Measurements from ENCODE around the gene C4orf54. TPM values are rescaled to one million over a fixed set of nuclear protein-coding genes. Genes with fewer than 3 reads are reported as not detected.

Gene C4orf54
- total and polyA plus RNA-seq, 2 experiments from 2014 or later, result 0.06 TPM; not detected in 1

GRCh38 chr4:99634742-99635360, 22.8 kb downstream of the C4orf54 start:
- TF ChIP-seq CTCF (IDR thresholded peaks at IDR 0.05; ENCODE audit: low read depth, low read length), result no peak
- no peaks in the 10 kb centered on the region for H3K4me1 ChIP-seq (ENCODE audit: low read depth)
- DNase-seq (ENCODE audit: low read depth in 1 of 2, low spot score in 1 of 2), result no peak
- H3K9me3 ChIP-seq (ENCODE audit: low read depth), result no peaks in the 10 kb centered on the region
- no peaks in the 10 kb centered on the region for H3K36me3 ChIP-seq
- no peak overlapping the region for H3K4me3 ChIP-seq
- no peaks in the 10 kb centered on the region for H3K27me3 ChIP-seq
- H3K27ac ChIP-seq, result no peak overlapping the region

GRCh38 chr4:99633772-99634171, 23.9 kb downstream of the C4orf54 start:
- H3K4me3 ChIP-seq, result no peak overlapping the region
- no peaks in the 10 kb centered on the region for H3K9me3 ChIP-seq (ENCODE audit: low read depth)
- H3K4me1 ChIP-seq (ENCODE audit: low read depth), result no peaks in the 10 kb centered on the region
- no peak for DNase-seq (ENCODE audit: low read depth in 1 of 2, low spot score in 1 of 2)
- no peak for TF ChIP-seq CTCF (IDR thresholded peaks at IDR 0.05; ENCODE audit: low read depth, low read length)
- H3K36me3 ChIP-seq, result no peaks in the 10 kb centered on the region
- H3K27me3 ChIP-seq, result no peaks in the 10 kb centered on the region
- H3K27ac ChIP-seq, result no peak overlapping the region

GRCh38 chr4:99630857-99631360, 26.7 kb downstream of the C4orf54 start:
- no peak for DNase-seq (ENCODE audit: low read depth in 1 of 2, low spot score in 1 of 2)
- TF ChIP-seq CTCF (IDR thresholded peaks at IDR 0.05; ENCODE audit: low read depth, low read length), result no peak
- Histone ChIP-seq H3K27ac (no peak overlapping the region), H3K4me1 (ENCODE audit: low read depth) (no peaks in the 10 kb centered on the region), H3K27me3 (no peaks in the 10 kb centered on the region), H3K36me3 (no peaks in the 10 kb centered on the region), H3K9me3 (ENCODE audit: low read depth) (no peaks in the 10 kb centered on the region), H3K4me3 (no peak overlapping the region)

GRCh38 chr4:99629962-99630554, 27.6 kb downstream of the C4orf54 start:
- Histone ChIP-seq H3K4me3 (no peak overlapping the region), H3K27ac (no peak overlapping the region), H3K9me3 (ENCODE audit: low read depth) (no peaks in the 10 kb centered on the region), H3K27me3 (no peaks in the 10 kb centered on the region), H3K4me1 (ENCODE audit: low read depth) (peaks cover 1% of the 10 kb centered on the region), H3K36me3 (no peaks in the 10 kb centered on the region)
- no peak for DNase-seq (ENCODE audit: low read depth in 1 of 2, low spot score in 1 of 2)
- no peak for TF ChIP-seq CTCF (IDR thresholded peaks at IDR 0.05; ENCODE audit: low read depth, low read length)

- H3K4me1 ChIP-seq (ENCODE audit: low read depth), result peaks cover 8% of the 10 kb centered on the region
- no peak for DNase-seq (ENCODE audit: low read depth in 1 of 2, low spot score in 1 of 2)
- TF ChIP-seq CTCF (IDR thresholded peaks at IDR 0.05; ENCODE audit: low read depth, low read length), result no peak
- no peaks in the 10 kb centered on the region for H3K9me3 ChIP-seq (ENCODE audit: low read depth)
- no peak overlapping the region for H3K27ac ChIP-seq
- H3K4me3 ChIP-seq, result no peak overlapping the region
- H3K27me3 ChIP-seq, result no peaks in the 10 kb centered on the region
- no peaks in the 10 kb centered on the region for H3K36me3 ChIP-seq
These were observed 29.6 kb downstream of the C4orf54 start for GRCh38 chr4:99628040-99628439.
